ENCODE results near the gene UGCG. TPM values are rescaled to one million over a fixed set of nuclear protein-coding genes. Genes with fewer than 3 reads are reported as not detected.
"Not testable (repeated sequence)": the region's sequence is repeated elsewhere in the genome, so short reads cannot be mapped to it uniquely, and the experiment has no call there.

The UGCG gene
- total RNA-seq, 1 donor from 2014 or later: 48.1 TPM

- Histone ChIP-seq H3K79me2 (ENCODE audit: low read depth) (no peaks in the 10 kb centered on the region), H2AFZ (replicated peaks) (no peak overlapping the region), H3K9me3 (ENCODE audit: low read depth) (no peaks in the 10 kb centered on the region), H3K4me3 (no peak overlapping the region), H3K9ac (no peak overlapping the region), H3F3A (ENCODE audit: low read depth) (peaks cover 4% of the 10 kb centered on the region), H3K27me3 (no peaks in the 10 kb centered on the region), H3K4me2 (no peak overlapping the region), H3K36me3 (no peaks in the 10 kb centered on the region), H4K20me1 (ENCODE audit: low read depth) (no peaks in the 10 kb centered on the region), H3K27ac (no peak overlapping the region), H3K4me1 (no peaks in the 10 kb centered on the region)
- Mint-ChIP-seq H3K36me3 (no peaks in the 10 kb centered on the region), H3K9me3 (no peaks in the 10 kb centered on the region), H3K27ac (no peak overlapping the region), H3K4me3 (no peak overlapping the region), H3K4me1 (peaks cover 14% of the 10 kb centered on the region), H3K27me3 (ENCODE audit: insufficient read depth, low read depth) (peaks cover 6% of the 10 kb centered on the region)
- TF ChIP-seq EZH2 (IDR thresholded peaks at IDR 0.05) (no peak), EZH2phosphoT487 (IDR thresholded peaks at IDR 0.05) (no peak), CTCF (IDR thresholded peaks at IDR 0.05) (no peak)
- DNase-seq (ENCODE audit: low spot score): no peak
Measured at GRCh38 chr9:111944241-111944866, 47.7 kb downstream of the UGCG start.

GRCh38 chr9:111945216-111945615 lies 48.6 kb downstream of the UGCG start:
- H3K4me3 ChIP-seq: no peak overlapping the region
- Mint-ChIP-seq H3K9me3 (no peaks in the 10 kb centered on the region), H3K4me1 (peaks cover 14% of the 10 kb centered on the region), H3K27ac (no peak overlapping the region), H3K27me3 (ENCODE audit: insufficient read depth, low read depth) (peaks cover 6% of the 10 kb centered on the region), H3K36me3 (no peaks in the 10 kb centered on the region), H3K4me3 (no peak overlapping the region)
- no peaks in the 10 kb centered on the region for H3K36me3 ChIP-seq
- peaks cover 4% of the 10 kb centered on the region for H3F3A ChIP-seq (ENCODE audit: low read depth)
- H3K79me2 ChIP-seq (ENCODE audit: low read depth): no peaks in the 10 kb centered on the region
- H3K4me1 ChIP-seq: no peaks in the 10 kb centered on the region
- H3K27me3 ChIP-seq: no peaks in the 10 kb centered on the region
- H3K27ac ChIP-seq: no peak overlapping the region
- no peak overlapping the region for H2AFZ ChIP-seq (replicated peaks)
- no peaks in the 10 kb centered on the region for H3K9me3 ChIP-seq (ENCODE audit: low read depth)
- H3K4me2 ChIP-seq: no peak overlapping the region
- no peak overlapping the region for H3K9ac ChIP-seq
- DNase-seq (ENCODE audit: low spot score): no peak
- TF ChIP-seq EZH2 (IDR thresholded peaks at IDR 0.05) (no peak), EZH2phosphoT487 (IDR thresholded peaks at IDR 0.05) (no peak), CTCF (IDR thresholded peaks at IDR 0.05) (no peak)
- no peaks in the 10 kb centered on the region for H4K20me1 ChIP-seq (ENCODE audit: low read depth)

- H4K20me1 ChIP-seq (ENCODE audit: low read depth); H3K4me1 Mint-ChIP-seq; H2AFZ ChIP-seq (replicated peaks); DNase-seq (ENCODE audit: low spot score); H3F3A ChIP-seq (ENCODE audit: low read depth); H3K36me3 Mint-ChIP-seq; H3K9me3 Mint-ChIP-seq; H3K36me3 ChIP-seq; H3K27me3 ChIP-seq; H3K4me3 ChIP-seq; H3K79me2 ChIP-seq (ENCODE audit: low read depth); H3K4me3 Mint-ChIP-seq; H3K27me3 Mint-ChIP-seq (ENCODE audit: insufficient read depth, low read depth); H3K4me1 ChIP-seq; H3K27ac ChIP-seq; H3K9me3 ChIP-seq (ENCODE audit: low read depth); H3K4me2 ChIP-seq; H3K9ac ChIP-seq: not testable (repeated sequence)
- peak overlapping the region; percentile 44 for H3K27ac Mint-ChIP-seq
Measured at GRCh38 chr9:111948109-111948508, 51.5 kb downstream of the UGCG start.

GRCh38 chr9:111948951-111949350 lies 52.3 kb downstream of the UGCG start:
- no peak overlapping the region for H3K4me3 ChIP-seq
- H3K4me3 Mint-ChIP-seq: no peak overlapping the region
- no peaks in the 10 kb centered on the region for H3K9me3 Mint-ChIP-seq
- H3K4me1 ChIP-seq: no peaks in the 10 kb centered on the region
- no peaks in the 10 kb centered on the region for H3K79me2 ChIP-seq (ENCODE audit: low read depth)
- H3K27ac ChIP-seq: no peak overlapping the region
- H3K27me3 Mint-ChIP-seq (ENCODE audit: insufficient read depth, low read depth): peaks cover 4% of the 10 kb centered on the region
- no peak overlapping the region for H3K4me2 ChIP-seq
- H2AFZ ChIP-seq (replicated peaks): no peak overlapping the region
- H3K27ac Mint-ChIP-seq: no peak overlapping the region
- H3K9ac ChIP-seq: no peak overlapping the region
- H3K36me3 ChIP-seq: no peaks in the 10 kb centered on the region
- DNase-seq (ENCODE audit: low spot score): no peak
- TF ChIP-seq CTCF (IDR thresholded peaks at IDR 0.05) (no peak), EZH2phosphoT487 (IDR thresholded peaks at IDR 0.05) (no peak), EZH2 (IDR thresholded peaks at IDR 0.05) (no peak)
- H3F3A ChIP-seq (ENCODE audit: low read depth): peaks cover 4% of the 10 kb centered on the region
- H3K27me3 ChIP-seq: no peaks in the 10 kb centered on the region
- H3K4me1 Mint-ChIP-seq: peaks cover 4% of the 10 kb centered on the region
- no peaks in the 10 kb centered on the region for H3K36me3 Mint-ChIP-seq
- H4K20me1 ChIP-seq (ENCODE audit: low read depth): no peaks in the 10 kb centered on the region
- no peaks in the 10 kb centered on the region for H3K9me3 ChIP-seq (ENCODE audit: low read depth)

Measured in neural progenitor cell (in vitro differentiated cells).